Measurements from ENCODE around the gene CACNA1C. TPM values are rescaled to one million over a fixed set of nuclear protein-coding genes. Genes with fewer than 3 reads are reported as not detected.
"Not testable (repeated sequence)": the region's sequence is repeated elsewhere in the genome, so short reads cannot be mapped to it uniquely, and the experiment has no call there.

The CACNA1C gene
- total and polyA plus RNA-seq, 5 donors = 34.6 to 163 (median 123) TPM

DNA sequence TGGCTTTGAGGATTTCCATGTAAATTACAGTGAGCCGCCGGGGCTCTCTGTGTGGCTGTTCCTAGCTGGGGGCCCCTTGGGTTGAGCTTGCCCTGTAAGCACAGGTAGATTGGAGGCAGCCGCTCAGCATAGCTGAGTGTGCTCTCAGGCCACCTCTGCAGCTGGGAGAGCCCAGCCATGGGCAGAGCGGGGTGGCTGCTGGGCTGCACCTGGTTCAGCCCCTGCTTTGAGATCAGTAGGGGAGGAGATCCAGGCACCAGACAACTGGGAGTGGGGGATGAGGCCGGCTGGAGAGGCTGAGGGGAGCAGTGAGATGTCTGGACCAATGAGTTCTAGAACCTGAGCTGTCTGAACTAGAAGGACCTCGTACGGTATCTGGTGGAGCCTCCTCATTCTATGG is 44.8 kb downstream of the CACNA1C start:
- WGBS = 81% methylated on average over 7 of the region's 7 CpGs
- no peak for ATAC-seq
- intact Hi-C loops (cut with DNase I) = no loop called here
- Histone ChIP-seq H3K9me3 (ENCODE audit: control insufficient read depth, low read length) (no peaks in the 10 kb centered on the region), H3K4me1 (ENCODE audit: control insufficient read depth, insufficient read depth, low read length) (peaks cover 6% of the 10 kb centered on the region), H3K27ac (ENCODE audit: low read length) (no peak overlapping the region), H3K27me3 (ENCODE audit: control insufficient read depth, insufficient read depth) (no peaks in the 10 kb centered on the region), H3K4me3 (ENCODE audit: low read length) (no peak overlapping the region)
- DNase-seq = no peak

DNA sequence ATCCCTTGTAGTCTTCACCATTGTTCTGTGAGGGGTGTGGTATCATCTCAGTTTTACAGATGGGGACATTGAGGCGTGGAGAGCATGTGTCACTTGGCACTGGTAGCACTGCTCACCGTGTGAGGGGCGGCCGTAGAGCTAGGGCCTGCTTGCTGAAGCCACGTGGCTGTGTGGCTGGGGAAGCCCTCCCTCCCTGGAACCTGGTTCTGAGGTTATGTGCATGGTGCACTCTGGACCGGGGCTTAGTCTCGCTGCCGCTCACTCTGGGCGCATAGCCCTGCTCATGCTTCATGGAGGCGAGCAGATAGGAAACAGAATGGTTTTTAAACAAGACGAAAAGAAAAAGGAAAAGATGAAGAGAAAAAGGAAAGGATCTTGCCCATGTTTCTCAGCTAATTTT is 46.1 kb downstream of the CACNA1C start:
- DNase-seq = no peak
- peak in 1 of 2 donors; percentile 32 for ATAC-seq
- H3K27ac ChIP-seq (ENCODE audit: low read length) = no peak overlapping the region

GRCh38 chr12:2099595-2099994 is 46.8 kb downstream of the CACNA1C start:
- WGBS = 83% methylated on average over 4 of the region's 4 CpGs
- ATAC-seq (no peak), DNase-seq (no peak)
- H3K27ac ChIP-seq (ENCODE audit: low read length) = no peak overlapping the region
- intact Hi-C loops (cut with DNase I) = no loop called here
- H3K9me3 ChIP-seq (ENCODE audit: control insufficient read depth, low read length) = no peaks in the 10 kb centered on the region
- no peaks in the 10 kb centered on the region for H3K27me3 ChIP-seq (ENCODE audit: control insufficient read depth, insufficient read depth)
- H3K4me1 ChIP-seq (ENCODE audit: control insufficient read depth, insufficient read depth, low read length) = peaks cover 4% of the 10 kb centered on the region
- no peak overlapping the region for H3K4me3 ChIP-seq (ENCODE audit: low read length)

More for the DNA sequence above, 46.1 kb downstream of the CACNA1C start:
- intact Hi-C loops (cut with DNase I) = no loop called here
- H3K4me1 ChIP-seq (ENCODE audit: control insufficient read depth, insufficient read depth, low read length) = peaks cover 6% of the 10 kb centered on the region
- H3K9me3 ChIP-seq (ENCODE audit: control insufficient read depth, low read length) = no peaks in the 10 kb centered on the region
- WGBS = 74% methylated on average over 11 of the region's 11 CpGs
- H3K4me3 ChIP-seq (ENCODE audit: low read length) = no peak overlapping the region
- no peaks in the 10 kb centered on the region for H3K27me3 ChIP-seq (ENCODE audit: control insufficient read depth, insufficient read depth)

DNA sequence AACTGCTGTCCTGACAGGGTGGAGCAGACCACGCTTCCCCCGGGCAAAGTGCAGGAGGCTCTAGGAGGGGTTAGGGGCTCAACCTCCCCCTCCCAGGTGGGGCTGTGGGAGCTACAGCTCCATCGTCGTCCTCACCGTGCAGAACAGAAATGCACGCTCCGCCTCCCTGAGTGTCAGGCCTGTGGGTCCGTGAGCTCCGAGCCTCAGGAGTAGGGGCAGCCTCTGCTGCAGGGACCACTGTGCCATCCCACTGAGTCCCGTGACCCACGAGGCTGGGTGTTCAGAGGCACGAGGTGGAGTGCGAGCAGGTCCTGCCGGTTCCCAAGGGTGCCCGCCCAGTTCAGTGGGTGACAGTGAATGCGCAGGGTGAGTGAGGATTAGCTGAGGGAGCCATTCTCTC is 48.6 kb downstream of the CACNA1C start:
- no peak overlapping the region for H3K27ac ChIP-seq (ENCODE audit: low read length)
- H3K9me3 ChIP-seq (ENCODE audit: control insufficient read depth, low read length) = no peaks in the 10 kb centered on the region
- WGBS = 87% methylated on average over 16 of the region's 16 CpGs
- peaks cover 4% of the 10 kb centered on the region for H3K4me1 ChIP-seq (ENCODE audit: control insufficient read depth, insufficient read depth, low read length)
- intact Hi-C loops (cut with DNase I) = no loop called here
- ATAC-seq (peak; percentile 26 to 38), DNase-seq (no peak)
- no peak overlapping the region for H3K4me3 ChIP-seq (ENCODE audit: low read length)
- H3K27me3 ChIP-seq (ENCODE audit: control insufficient read depth, insufficient read depth) = no peaks in the 10 kb centered on the region

DNA sequence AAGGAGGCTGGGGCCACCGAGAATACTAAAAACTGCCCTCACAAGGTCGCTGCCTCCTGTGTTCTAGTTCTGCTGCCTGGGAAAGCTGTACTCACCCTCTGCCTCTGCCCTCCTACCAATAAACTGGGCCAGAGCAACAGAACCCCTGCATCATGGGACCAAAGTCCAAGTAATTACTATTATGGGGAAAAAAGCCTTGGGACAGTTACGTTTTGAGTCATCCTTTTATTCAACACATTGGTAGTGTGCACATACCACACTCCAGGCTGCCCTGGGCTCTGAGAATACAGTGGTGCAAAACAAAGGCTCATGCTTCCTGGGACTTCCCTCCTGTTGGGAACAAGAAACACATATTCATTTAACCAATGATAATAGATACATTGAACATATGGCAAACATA is 49.0 kb downstream of the CACNA1C start:
- H3K27ac ChIP-seq (ENCODE audit: low read length) = no peak overlapping the region
- no peaks in the 10 kb centered on the region for H3K27me3 ChIP-seq (ENCODE audit: control insufficient read depth, insufficient read depth)
- DNase-seq (no peak), ATAC-seq (peak in 1 of 2 donors; percentile 15)
- peaks cover 4% of the 10 kb centered on the region for H3K4me1 ChIP-seq (ENCODE audit: control insufficient read depth, insufficient read depth, low read length)
- H3K4me3 ChIP-seq (ENCODE audit: low read length) = no peak overlapping the region
- intact Hi-C loops (cut with DNase I) = no loop called here
- no peaks in the 10 kb centered on the region for H3K9me3 ChIP-seq (ENCODE audit: control insufficient read depth, low read length)
- WGBS = 55% methylated on average over 3 of the region's 3 CpGs

DNA sequence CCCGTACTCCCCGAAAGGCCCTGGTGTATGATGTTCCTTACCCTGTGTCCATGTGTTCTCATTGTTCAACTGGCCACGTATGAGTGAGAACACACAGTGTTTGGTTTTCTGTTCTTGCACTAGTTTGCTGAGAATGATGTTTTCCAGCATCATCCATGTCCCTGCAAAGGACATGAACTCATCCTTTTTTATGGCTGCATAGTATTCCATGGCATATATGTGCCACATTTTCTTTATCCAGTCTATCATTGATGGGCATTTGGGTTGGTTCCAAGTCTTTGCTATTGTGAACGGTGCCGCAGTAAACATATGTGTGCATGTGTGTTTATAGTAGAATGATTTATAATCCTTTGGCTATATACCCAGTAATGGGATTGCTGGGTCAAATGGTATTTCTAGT is 49.9 kb downstream of the CACNA1C start:
- H3K9me3 ChIP-seq (ENCODE audit: control insufficient read depth, low read length); H3K27me3 ChIP-seq (ENCODE audit: control insufficient read depth, insufficient read depth); H3K4me3 ChIP-seq (ENCODE audit: low read length); DNase-seq; ATAC-seq; H3K27ac ChIP-seq (ENCODE audit: low read length); intact Hi-C loops (cut with DNase I); H3K4me1 ChIP-seq (ENCODE audit: control insufficient read depth, insufficient read depth, low read length): not testable (repeated sequence)
- WGBS = 96% methylated on average over 5 of the region's 5 CpGs

DNA sequence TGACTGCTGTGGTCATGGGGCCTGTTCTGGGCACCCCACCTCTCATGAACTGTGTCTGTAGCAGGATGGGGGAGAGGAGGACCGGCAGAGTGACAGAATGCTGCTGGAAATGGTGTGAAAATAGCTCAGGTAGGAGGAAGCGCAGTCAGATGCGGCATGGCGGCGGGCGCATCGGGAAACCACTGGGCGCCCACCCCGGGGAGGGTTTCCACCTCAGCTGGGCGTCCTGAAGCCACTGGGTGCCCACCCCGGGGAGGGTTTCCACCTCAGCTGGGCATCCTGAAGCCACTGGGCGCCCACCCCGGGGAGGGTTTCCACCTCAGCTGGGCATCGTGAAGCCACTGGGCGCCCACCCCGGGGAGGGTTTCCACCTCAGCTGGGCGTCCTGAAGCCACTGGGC is 52.6 kb downstream of the CACNA1C start:
- H3K9me3 ChIP-seq (ENCODE audit: control insufficient read depth, low read length); H3K4me1 ChIP-seq (ENCODE audit: control insufficient read depth, insufficient read depth, low read length); H3K27ac ChIP-seq (ENCODE audit: low read length); ATAC-seq; H3K4me3 ChIP-seq (ENCODE audit: low read length); intact Hi-C loops (cut with DNase I); DNase-seq; H3K27me3 ChIP-seq (ENCODE audit: control insufficient read depth, insufficient read depth): not testable (repeated sequence)
- WGBS = 96% methylated on average over 17 of the region's 17 CpGs

GRCh38 chr12:2108166-2108565 is 55.4 kb downstream of the CACNA1C start:
- no peaks in the 10 kb centered on the region for H3K9me3 ChIP-seq (ENCODE audit: control insufficient read depth, low read length)
- H3K27me3 ChIP-seq (ENCODE audit: control insufficient read depth, insufficient read depth) = no peaks in the 10 kb centered on the region
- peaks cover 8% of the 10 kb centered on the region for H3K4me1 ChIP-seq (ENCODE audit: control insufficient read depth, insufficient read depth, low read length)
- 87% methylated on average over 8 of the region's 8 CpGs for WGBS
- intact Hi-C loops (cut with DNase I) = no loop called here
- ATAC-seq = no peak
- DNase-seq = no peak
- no peak overlapping the region for H3K4me3 ChIP-seq (ENCODE audit: low read length)
- H3K27ac ChIP-seq (ENCODE audit: low read length) = no peak overlapping the region

GRCh38 chr12:2108975-2109671 is 56.3 kb downstream of the CACNA1C start:
- intact Hi-C loops (cut with DNase I) = no loop called here
- Histone ChIP-seq H3K27me3 (ENCODE audit: control insufficient read depth, insufficient read depth) (no peaks in the 10 kb centered on the region), H3K9me3 (ENCODE audit: control insufficient read depth, low read length) (no peaks in the 10 kb centered on the region), H3K4me3 (ENCODE audit: low read length) (no peak overlapping the region), H3K27ac (ENCODE audit: low read length) (no peak overlapping the region), H3K4me1 (ENCODE audit: control insufficient read depth, insufficient read depth, low read length) (peaks cover 14% of the 10 kb centered on the region)
- 80% methylated on average over 10 of the region's 10 CpGs for WGBS
- DNase-seq = no peak
- ATAC-seq = no peak

GRCh38 chr12:2110127-2110526 is 57.3 kb downstream of the CACNA1C start:
- Histone ChIP-seq H3K27ac (ENCODE audit: low read length) (peak overlapping the region; percentile 77), H3K4me3 (ENCODE audit: low read length) (no peak overlapping the region), H3K9me3 (ENCODE audit: control insufficient read depth, low read length) (no peaks in the 10 kb centered on the region), H3K4me1 (ENCODE audit: control insufficient read depth, insufficient read depth, low read length) (peaks cover 14% of the 10 kb centered on the region), H3K27me3 (ENCODE audit: control insufficient read depth, insufficient read depth) (no peaks in the 10 kb centered on the region)
- ATAC-seq (no peak), DNase-seq (no peak)
- WGBS = 86% methylated on average over 5 of the region's 5 CpGs
- intact Hi-C loops (cut with DNase I) = no loop called here

DNA sequence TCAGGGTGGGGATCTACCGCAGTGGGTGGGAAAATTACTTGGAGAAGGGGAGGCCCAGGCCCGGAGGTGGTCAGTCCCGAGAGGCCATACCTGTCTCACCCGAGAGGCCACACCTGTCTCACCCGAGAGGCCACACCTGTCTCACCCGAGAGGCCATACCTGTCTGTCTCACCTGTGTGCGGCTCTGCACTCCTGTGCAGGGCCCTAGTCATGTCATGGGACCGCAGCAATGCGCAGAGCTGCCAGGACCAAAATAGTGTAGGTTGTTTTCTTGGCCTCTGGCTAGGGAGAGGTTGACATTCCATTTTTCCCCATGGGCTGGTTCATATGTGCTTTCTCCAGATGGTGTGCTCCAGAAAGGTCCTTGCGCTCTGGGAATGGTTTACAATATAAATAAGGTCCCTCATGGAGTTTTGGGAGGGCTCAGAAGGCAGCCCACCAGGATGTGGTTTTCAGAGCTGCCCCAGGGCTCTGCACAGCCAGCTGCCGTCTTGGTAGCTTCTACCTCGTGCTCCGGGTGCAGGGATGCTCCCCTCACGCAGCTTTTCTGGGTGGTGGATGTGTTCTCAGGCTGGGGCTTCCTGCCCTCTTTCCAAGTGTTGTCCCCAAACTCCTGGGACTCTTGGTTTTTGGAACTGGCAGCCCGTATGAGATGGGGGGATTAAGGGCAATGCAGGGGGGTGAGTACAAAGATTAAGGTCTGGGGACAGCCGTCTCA is 58.2 kb downstream of the CACNA1C start:
- 73% methylated on average over 16 of the region's 16 CpGs for WGBS
- Histone ChIP-seq H3K4me1 (ENCODE audit: control insufficient read depth, insufficient read depth, low read length) (peaks cover 14% of the 10 kb centered on the region), H3K4me3 (ENCODE audit: low read length) (no peak overlapping the region), H3K27ac (ENCODE audit: low read length) (peak overlapping the region; percentile 77), H3K9me3 (ENCODE audit: control insufficient read depth, low read length) (no peaks in the 10 kb centered on the region), H3K27me3 (ENCODE audit: control insufficient read depth, insufficient read depth) (no peaks in the 10 kb centered on the region)
- ATAC-seq = peak; percentile 8 to 10
- DNase-seq = no peak
- intact Hi-C loops (cut with DNase I) = no loop called here
